NCI-H2081 (cell line): ENCODE data around the gene COPA.
"Not testable (repeated sequence)": the region's sequence is repeated elsewhere in the genome, so short reads cannot be mapped to it uniquely, and the experiment has no call there.

Experiments
- DNase-seq, 2 experiments: peaks; one replicate each; lab custom pipeline; 2025; lab: John Stamatoyannopoulos, UW

The COPA gene

GRCh38 chr1:160342953-160343869 is at the start of gene COPA, which contains the start of gene NCSTN:
Gene COPA, minus strand, starts transcription at chr1:160343250. Its CDS starts 80 bp downstream, at chr1:160343170.
Gene NCSTN, plus strand, starts transcription at chr1:160343383. Its CDS starts 14 bp downstream, at chr1:160343397.
- DNase-seq: peak; percentile 96 to 98

GRCh38 chr1:160388406-160388805 is 45.4 kb upstream of the COPA start:
- DNase-seq: not testable (repeated sequence)

DNA sequence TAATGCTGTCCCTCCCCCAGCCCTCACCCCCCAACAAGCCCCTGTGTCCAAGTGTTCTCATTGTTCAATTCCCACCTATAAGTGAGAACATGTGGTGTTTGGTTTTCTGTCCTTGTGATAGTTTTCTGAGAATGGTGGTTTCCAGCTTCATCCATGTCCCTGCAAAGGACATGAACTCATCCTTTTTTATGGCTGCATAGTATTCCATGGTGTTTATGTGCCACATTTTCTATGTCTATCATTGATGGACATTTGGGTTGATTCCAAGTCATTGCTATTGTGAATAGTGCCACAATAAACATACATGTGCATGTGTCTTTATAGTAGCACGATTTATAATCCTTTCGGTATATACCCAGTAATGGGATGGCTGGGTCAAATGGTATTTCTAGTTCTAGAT is 41.8 kb upstream of the COPA start:
- not testable (repeated sequence) for DNase-seq

GRCh38 chr1:160377585-160378206 is 34.6 kb upstream of the COPA start:
- DNase-seq: no peak

DNA sequence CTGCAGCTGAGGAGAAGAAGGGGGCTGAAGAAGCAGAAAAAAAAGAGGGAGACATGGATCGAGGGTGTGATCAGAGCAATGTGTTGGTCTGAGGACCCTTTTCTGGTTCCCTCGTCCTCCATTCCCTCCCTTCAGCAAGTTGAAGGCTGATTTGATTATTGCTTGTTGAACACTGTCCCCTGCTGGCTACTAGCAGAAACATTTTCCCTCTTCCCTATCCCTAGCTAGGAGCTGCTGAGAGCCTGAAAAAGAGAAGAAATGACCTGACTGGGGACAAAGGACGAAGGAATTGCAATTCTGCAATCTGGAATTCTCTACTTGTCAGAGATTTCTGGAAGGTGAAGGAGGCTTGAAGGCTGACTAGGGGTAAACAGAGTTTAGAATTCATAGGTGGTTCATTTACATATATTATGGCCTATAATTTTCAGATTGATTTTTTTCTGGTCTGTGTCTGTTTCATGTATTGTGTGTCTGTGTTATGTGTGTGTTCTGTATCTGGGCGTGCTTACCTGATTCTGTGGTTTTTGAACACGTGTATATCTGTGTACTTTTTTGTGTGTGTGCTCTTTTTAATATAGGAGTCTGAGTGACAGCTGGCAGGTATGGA is 33.6 kb upstream of the COPA start:
- peak; percentile 57 to 75 for DNase-seq

- DNase-seq: no peak
Observed at GRCh38 chr1:160375788-160376524, 32.9 kb upstream of the COPA start.

- no peak for DNase-seq
Observed at GRCh38 chr1:160374306-160375110, 31.5 kb upstream of the COPA start.

GRCh38 chr1:160373696-160374095 is 30.6 kb upstream of the COPA start:
- no peak for DNase-seq

DNA sequence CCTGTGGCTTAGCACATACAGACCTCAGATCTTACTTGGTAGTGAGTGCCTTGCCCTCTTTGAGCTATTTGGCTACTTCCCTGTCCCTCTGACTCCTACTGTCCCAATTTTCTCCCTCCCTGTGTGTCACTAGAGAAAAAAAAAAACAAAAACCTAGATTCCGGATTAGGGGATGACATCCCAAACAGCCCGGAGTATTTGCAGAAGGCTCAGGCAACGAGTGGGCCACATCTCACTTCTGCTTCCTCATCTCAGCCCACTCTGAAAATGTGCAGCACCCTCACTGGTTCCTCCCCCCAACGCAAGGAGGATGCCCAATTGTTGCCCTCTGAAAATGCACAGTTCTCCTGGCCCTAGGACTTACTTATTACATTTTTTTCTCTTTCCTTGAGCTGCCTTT is 28.7 kb upstream of the COPA start:
- DNase-seq: no peak

GRCh38 chr1:160371346-160371631 is 28.2 kb upstream of the COPA start:
- DNase-seq: no peak

- DNase-seq: no peak
Observed at GRCh38 chr1:160370561-160371345, 27.7 kb upstream of the COPA start.

DNA sequence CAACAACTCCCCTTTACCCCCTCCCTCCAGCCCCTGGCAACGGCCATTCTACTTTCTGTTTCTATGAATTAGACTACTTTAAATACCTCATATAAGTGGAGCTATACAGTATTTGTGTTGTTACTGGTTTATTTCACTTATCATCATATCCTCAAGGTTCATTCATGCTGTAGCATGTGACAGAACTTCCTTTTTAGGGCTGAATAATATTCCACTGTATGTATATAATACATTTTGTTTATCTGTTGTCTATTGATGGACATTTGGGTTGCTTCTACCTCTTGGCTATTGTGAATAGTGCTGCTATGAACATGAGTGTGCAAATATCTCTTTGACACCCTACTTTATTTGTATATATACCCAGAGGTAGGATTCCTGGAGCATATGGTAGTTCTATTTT is 26.0 kb upstream of the COPA start:
- DNase-seq: no peak

- DNase-seq: no peak
Observed at GRCh38 chr1:160367934-160368923, 25.2 kb upstream of the COPA start.

DNA sequence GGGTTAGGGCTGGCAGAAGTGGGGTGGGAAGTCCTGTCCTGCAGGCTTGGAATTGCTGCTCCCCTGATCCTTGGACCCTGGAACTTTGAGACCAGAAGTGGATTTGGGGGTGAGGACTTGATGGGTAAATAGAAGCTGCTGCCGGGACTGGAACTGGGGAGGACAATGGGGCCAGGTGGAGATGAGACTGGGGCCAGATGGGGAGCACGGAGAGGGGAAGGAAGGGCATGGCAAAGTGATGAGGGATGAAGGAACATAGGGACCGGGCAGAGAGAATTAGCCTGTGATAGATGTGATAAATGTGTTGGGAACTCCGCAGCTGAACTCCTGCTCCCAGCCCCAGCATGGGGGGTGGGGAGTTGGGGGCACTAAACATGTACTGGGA is 24.5 kb upstream of the COPA start:
- no peak for DNase-seq

- DNase-seq: no peak
Observed at GRCh38 chr1:160366731-160367515, 23.9 kb upstream of the COPA start, which contains the start of gene NHLH1. Gene NHLH1, plus strand, starts transcription at chr1:160367071. Its CDS starts 3,661 bp downstream, at chr1:160370732.

- no peak for DNase-seq
Observed at GRCh38 chr1:160365325-160365724, 22.3 kb upstream of the COPA start.

GRCh38 chr1:160363951-160364735 is 21.1 kb upstream of the COPA start:
- DNase-seq: no peak

GRCh38 chr1:160363010-160363409 is 20.0 kb upstream of the COPA start:
- DNase-seq: no peak
